AG09319 (cell line): ENCODE measurements around the gene C16orf78.

Source experiments
- DNase-seq: peaks from one replicate; pipeline ENCODE4 v3.0.0-alpha.2; 2010; ENCODE audit warnings: low read depth; ENCODE audit errors: extremely low read depth
- TF ChIP-seq, protein P1 (sequence below): IDR thresholded peaks from 2 replicates; pipeline ENCODE4 v1.5.1; 2011; ENCODE audit warnings: low read depth, mild to moderate bottlenecking, inconsistent platforms, low read length, moderate library complexity

The C16orf78 gene

DNA sequence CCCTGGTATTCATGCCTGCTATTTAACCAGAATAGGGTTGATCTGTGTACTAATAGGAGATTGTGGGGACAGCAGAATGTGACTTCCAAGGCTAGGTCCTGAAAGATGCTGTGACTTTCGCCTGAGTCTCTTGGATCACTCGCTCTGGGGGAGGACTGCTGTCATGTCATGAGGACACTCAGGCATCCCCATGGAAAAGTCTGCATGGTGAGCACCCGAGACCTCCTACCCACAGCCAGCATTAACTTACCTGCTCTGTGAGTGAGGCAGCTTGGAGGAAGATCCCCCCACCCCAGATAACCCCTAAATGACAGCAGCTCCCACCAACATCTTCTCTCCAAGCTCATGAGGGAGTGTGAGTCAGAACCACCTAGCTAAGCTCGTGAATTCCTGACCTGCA is 30.3 kb upstream of the C16orf78 start:
- DNase-seq, result no peak
- TF ChIP-seq, protein P1, sequence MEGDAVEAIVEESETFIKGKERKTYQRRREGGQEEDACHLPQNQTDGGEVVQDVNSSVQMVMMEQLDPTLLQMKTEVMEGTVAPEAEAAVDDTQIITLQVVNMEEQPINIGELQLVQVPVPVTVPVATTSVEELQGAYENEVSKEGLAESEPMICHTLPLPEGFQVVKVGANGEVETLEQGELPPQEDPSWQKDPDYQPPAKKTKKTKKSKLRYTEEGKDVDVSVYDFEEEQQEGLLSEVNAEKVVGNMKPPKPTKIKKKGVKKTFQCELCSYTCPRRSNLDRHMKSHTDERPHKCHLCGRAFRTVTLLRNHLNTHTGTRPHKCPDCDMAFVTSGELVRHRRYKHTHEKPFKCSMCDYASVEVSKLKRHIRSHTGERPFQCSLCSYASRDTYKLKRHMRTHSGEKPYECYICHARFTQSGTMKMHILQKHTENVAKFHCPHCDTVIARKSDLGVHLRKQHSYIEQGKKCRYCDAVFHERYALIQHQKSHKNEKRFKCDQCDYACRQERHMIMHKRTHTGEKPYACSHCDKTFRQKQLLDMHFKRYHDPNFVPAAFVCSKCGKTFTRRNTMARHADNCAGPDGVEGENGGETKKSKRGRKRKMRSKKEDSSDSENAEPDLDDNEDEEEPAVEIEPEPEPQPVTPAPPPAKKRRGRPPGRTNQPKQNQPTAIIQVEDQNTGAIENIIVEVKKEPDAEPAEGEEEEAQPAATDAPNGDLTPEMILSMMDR, result no peak

DNA sequence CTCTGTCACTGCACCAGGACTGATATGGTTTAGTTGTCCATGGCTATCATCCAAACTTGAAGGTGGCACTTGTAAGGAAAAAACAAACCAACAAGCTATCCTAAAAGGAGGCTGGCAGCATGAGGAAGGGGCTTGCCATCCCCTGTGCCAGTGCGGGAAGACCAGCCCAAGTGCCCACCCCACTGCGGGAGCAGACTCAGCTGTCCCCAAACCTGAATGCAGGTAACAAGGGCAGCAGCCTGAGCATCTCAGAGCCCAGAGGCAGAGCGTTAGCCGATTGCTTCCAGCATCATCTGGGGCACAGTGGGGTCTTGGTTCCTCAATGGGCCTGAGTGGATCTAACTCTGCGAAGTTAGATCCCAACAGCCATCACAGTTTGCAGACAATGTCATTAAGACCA is 29.2 kb upstream of the C16orf78 start:
- DNase-seq, result no peak
- TF ChIP-seq, protein P1, result no peak

DNA sequence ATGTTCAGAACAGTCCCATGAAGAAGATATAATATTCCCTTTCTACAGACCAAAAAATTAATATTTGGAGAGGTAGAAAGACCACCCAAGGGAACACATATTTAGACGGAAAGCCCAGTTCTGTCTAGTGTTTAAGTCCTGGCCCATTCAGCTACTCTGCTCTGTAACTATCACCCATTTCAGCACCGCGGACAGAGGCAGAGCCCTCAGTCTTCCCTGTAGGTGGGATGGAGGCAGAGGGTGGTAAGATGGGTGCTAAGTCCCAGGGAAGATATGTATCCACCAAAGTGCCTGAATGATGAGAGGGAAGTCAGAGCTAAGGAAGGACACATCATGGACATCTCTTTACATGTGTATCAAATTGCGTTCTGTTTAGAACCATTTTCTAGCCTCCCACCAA is 27.8 kb upstream of the C16orf78 start:
- TF ChIP-seq, protein P1, result no peak
- no peak for DNase-seq

DNA sequence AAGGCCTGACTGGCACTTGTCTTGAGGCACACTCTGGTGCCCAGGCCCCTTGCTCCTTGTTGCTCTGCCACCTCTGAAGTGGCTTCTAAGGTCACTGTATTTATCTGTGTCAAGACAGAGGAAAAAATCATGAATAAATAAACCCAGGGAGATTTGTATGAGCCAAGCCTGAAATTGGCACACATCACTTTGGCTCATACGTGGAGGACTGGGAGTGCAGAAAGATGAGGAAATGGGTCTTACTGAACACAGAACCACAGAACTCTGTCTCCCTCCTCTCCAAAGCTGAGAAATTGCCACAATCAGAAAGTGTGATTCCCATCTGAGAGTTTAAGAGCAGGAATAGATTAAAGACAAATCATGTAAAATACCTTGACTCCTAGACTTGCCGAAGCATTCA is 27.1 kb upstream of the C16orf78 start:
- TF ChIP-seq, protein P1, result no peak
- no peak for DNase-seq

DNA sequence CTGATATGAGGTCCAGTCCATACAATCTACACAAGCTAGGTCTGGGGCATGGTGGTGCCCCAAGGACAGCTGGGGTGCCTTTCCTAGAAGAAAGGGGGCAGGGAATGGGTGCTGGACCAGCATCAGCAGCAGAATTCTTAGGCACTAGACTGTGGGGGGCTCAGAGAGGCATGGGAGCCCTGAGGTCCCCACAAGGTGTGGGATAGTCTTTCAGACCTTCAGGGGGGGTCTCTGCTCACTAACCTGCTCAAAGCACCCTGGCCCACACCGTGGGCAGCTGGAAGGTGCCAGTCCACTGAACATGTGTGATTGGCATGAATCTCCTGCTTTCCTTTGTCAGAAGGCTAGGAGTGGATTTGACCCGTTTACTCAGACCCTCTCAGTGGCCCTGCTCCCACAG is 26.1 kb upstream of the C16orf78 start:
- DNase-seq, result no peak
- TF ChIP-seq, protein P1, result no peak

DNA sequence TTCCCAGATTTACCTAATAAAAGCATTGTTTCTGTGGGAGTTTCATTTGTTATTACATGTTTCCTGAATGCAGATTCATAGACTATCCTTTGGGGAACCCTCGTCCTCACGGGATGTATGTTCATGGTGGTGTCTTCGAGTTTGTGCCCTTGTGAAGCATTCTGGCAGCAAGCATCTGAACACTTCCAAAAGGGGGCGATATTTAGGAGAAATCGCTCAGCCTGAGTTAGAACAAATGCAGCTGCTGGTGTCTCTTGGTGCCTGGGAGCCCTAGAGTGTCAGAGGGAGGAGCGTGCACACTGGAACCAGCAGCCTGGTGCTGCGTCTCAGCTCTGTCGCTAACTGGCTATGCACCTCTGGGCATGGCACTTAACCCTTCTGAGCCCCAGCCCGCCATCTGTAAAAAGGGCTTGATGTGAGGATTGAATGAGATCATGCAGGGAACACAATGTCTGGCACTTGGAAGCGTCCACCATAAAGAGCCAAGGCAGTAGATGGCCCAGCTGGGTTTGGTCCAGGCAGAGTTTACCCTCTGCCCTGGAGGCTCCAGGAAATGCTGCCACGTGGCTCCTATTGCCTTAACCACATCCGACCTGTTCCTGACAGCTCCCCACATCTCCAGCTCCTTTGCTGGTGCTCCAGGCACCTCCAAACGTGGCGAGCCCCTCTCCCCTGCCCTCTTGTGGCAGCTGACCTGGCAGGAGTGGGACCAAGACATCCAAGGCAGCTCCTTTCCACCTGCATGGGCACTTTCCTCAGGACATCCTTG is 25.0 kb upstream of the C16orf78 start:
- TF ChIP-seq, protein P1, result no peak
- no peak for DNase-seq

DNA sequence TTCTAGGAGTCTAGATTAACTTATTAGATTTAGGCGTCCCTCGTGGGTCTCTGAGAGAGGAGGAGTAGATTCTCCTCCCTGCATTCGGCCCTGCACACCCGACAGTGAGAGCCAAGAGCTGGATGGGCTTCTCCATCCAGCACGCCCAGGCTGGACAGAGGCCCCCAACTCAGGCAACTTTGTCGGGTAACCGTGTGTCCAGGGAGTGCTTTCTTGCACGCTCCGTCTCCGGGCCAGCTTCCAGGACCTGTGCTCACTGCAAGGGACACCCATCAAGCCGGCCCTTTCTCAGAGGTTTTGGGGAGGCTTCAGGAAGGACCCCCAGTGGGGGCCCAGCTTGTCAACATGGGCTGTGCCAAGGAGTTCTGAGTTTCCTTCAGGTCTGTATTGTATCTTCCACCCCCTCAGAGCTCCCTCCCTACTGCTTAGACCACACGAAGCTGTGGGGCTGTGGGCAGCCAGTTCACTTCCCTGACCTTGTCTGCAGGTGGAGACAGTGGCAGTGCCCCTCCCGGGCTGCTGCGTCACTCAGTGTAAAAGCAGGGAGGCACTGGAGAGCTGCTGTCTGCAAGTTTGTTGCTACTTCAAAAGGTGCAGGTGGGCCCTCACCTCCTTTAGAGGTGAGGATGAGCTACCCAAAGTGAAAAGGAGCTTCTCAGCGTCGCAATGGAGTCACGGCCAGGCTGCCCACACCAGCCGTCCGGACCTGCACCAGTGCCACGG is 24.0 kb upstream of the C16orf78 start:
- DNase-seq, result no peak
- TF ChIP-seq, protein P1, result no peak
